Upper lobe of left lung (tissue), 4 donors: Measurements from ENCODE around the gene CSNK1G2.

ENCODE experiments used
- EP300 ChIP-seq, 4 donors: sonication (generic); formaldehyde crosslinking; IDR thresholded peaks; one replicate each; pipeline ENCODE4 v1.5.1; 2017; ENCODE audit warnings: antibody characterized with exemption in 4 of 4, control low read depth in 2 of 4
- POLR2A ChIP-seq, 4 donors: fragments of 450-650 bp; IDR thresholded peaks; one replicate each; pipeline ENCODE4 v1.5.1; 2016 to 2017; ENCODE audit warnings: antibody characterized with exemption in 4 of 4, mild to moderate bottlenecking in 2 of 4
- POLR2AphosphoS5 ChIP-seq, 2 donors: sonication (generic); formaldehyde crosslinking; IDR thresholded peaks; one replicate each; pipeline ENCODE4 v1.5.1; 2017; ENCODE audit warnings: antibody characterized with exemption in 2 of 2
- TF ChIP-seq, protein P1 (sequence below), 6 experiments: fragments of 450-650 bp in 4 of 6; fragments of 200-600 bp in 2 of 6; sonication (generic) in 2 of 6; IDR thresholded peaks; one replicate each; pipeline ENCODE4 v1.5.1; 2016 to 2019; ENCODE audit warnings: antibody characterized with exemption in 6 of 6

DNA sequence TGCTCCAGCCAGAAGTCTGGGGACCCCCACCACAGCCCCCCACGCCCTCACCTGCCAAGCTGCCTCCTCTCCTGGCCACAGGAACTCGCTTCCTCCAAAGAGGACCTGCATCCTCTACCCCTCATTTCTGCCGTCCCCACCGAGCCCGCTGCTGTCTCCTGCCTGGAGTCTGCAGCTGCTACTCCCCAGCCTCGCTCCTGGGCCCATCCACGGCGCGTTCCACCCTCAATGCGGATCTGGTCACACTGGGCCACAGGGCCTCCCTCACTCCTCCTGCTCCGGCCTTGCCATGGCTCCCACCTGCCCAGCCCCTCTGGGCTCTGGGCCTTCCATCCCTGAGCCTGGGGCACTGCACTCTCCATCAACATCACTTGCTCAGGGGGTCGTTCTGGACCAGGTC is 70.2 kb downstream of the CSNK1G2 start:
- TF ChIP-seq POLR2A (IDR thresholded peaks at IDR 0.05): no peak
- TF ChIP-seq EP300 (IDR thresholded peaks at IDR 0.05): no peak
- TF ChIP-seq, protein P1, sequence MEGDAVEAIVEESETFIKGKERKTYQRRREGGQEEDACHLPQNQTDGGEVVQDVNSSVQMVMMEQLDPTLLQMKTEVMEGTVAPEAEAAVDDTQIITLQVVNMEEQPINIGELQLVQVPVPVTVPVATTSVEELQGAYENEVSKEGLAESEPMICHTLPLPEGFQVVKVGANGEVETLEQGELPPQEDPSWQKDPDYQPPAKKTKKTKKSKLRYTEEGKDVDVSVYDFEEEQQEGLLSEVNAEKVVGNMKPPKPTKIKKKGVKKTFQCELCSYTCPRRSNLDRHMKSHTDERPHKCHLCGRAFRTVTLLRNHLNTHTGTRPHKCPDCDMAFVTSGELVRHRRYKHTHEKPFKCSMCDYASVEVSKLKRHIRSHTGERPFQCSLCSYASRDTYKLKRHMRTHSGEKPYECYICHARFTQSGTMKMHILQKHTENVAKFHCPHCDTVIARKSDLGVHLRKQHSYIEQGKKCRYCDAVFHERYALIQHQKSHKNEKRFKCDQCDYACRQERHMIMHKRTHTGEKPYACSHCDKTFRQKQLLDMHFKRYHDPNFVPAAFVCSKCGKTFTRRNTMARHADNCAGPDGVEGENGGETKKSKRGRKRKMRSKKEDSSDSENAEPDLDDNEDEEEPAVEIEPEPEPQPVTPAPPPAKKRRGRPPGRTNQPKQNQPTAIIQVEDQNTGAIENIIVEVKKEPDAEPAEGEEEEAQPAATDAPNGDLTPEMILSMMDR (IDR thresholded peaks at IDR 0.05): no peak
- TF ChIP-seq POLR2AphosphoS5 (IDR thresholded peaks at IDR 0.05): no peak
